HepG2 (cell line): Measurements from ENCODE around the gene ZNF513. TPM values are rescaled to one million over a fixed set of nuclear protein-coding genes. Genes with fewer than 3 reads are reported as not detected.

Source experiments
- ARHGAP35 ChIP-seq: sonication (generic); formaldehyde crosslinking; IDR thresholded peaks from 2 replicates; pipeline ENCODE4 v1.9.0; 2022; ENCODE audit warnings: mild to moderate bottlenecking, inconsistent platforms, moderate library complexity, missing genetic modification reagents, borderline replicate concordance
- ARID2 ChIP-seq: sonication (generic); formaldehyde crosslinking; IDR thresholded peaks from 2 replicates; pipeline ENCODE4 v1.8.1; 2022; ENCODE audit warnings: mild to moderate bottlenecking, missing genetic modification reagents, borderline replicate concordance
- ATAD3A ChIP-seq: sonication (generic); formaldehyde crosslinking; IDR thresholded peaks from 2 replicates; pipeline ENCODE4 v1.4.0; 2020; ENCODE audit warnings: missing genetic modification reagents
- ATF4 ChIP-seq, 2 experiments: fragments of 450-650 bp in 1 of 2; sonication (generic) in 1 of 2; formaldehyde crosslinking; IDR thresholded peaks; 2 replicates each; pipeline versions ENCODE4 v1.5.0 to v1.8.0; 2020 to 2022; ENCODE audit warnings: mild to moderate bottlenecking in 1 of 2, missing genetic modification reagents in 1 of 2
- ATF5 ChIP-seq: sonication (generic); formaldehyde crosslinking; IDR thresholded peaks from 2 replicates; pipeline ENCODE4 v1.4.0; 2020; ENCODE audit warnings: mild to moderate bottlenecking, low read depth, missing genetic modification reagents
- BCL3 ChIP-seq: sonication (generic); formaldehyde crosslinking; IDR thresholded peaks from 2 replicates; pipeline ENCODE4 v1.5.1; 2020; ENCODE audit warnings: mild to moderate bottlenecking, missing genetic modification reagents, moderate library complexity
- CBX2 ChIP-seq, 2 experiments: fragments of 200-600 bp in 1 of 2; sonication (generic); formaldehyde crosslinking in 1 of 2; IDR thresholded peaks; 2 replicates each; pipeline versions ENCODE4 v1.7.0 to v1.8.1; 2018 to 2022; ENCODE audit warnings: low read depth in 2 of 2, low read length in 1 of 2, mild to moderate bottlenecking in 1 of 2, missing genetic modification reagents in 1 of 2
- HNRNPK ChIP-seq: fragments of 200-400 bp; formaldehyde crosslinking; IDR thresholded peaks from 2 replicates; pipeline ENCODE4 v1.6.1; 2018; ENCODE audit warnings: low read length, low read depth, moderate library complexity, mild to moderate bottlenecking; ENCODE audit not compliant: poor library complexity, severe bottlenecking
- HNRNPL ChIP-seq: fragments of 200-400 bp; formaldehyde crosslinking; IDR thresholded peaks from 2 replicates; pipeline ENCODE4 v1.6.1; 2017; ENCODE audit warnings: mild to moderate bottlenecking, low read depth, low read length
- KMT2B ChIP-seq: IDR thresholded peaks from 2 replicates; pipeline ENCODE4 v1.6.1; 2016; ENCODE audit warnings: missing genetic modification reagents, missing compliant biosample characterization
- MBD4 ChIP-seq: IDR thresholded peaks from 2 replicates; pipeline ENCODE4 v1.6.1; 2012; ENCODE audit warnings: low read length, inconsistent platforms, borderline replicate concordance
- MED1 ChIP-seq: sonication (generic); formaldehyde crosslinking; IDR thresholded peaks from 2 replicates; pipeline ENCODE4 v1.4.0; 2020; ENCODE audit warnings: missing genetic modification reagents
- NCOA5 ChIP-seq: sonication (generic); formaldehyde crosslinking; IDR thresholded peaks from 2 replicates; pipeline ENCODE4 v1.4.0; 2020; ENCODE audit warnings: missing genetic modification reagents
- RAD21 ChIP-seq: fragments of 450-650 bp; formaldehyde crosslinking; IDR thresholded peaks from 2 replicates; pipeline ENCODE4 v1.5.0; 2020; ENCODE audit warnings: mild to moderate bottlenecking
- RFX1 ChIP-seq: fragments of 450-650 bp; IDR thresholded peaks from 2 replicates; pipeline ENCODE4 v1.6.1; 2017
- SETDB1 ChIP-seq: sonication (generic); formaldehyde crosslinking; IDR thresholded peaks from 2 replicates; pipeline ENCODE4 v1.5.1; 2020; ENCODE audit warnings: missing genetic modification reagents, mild to moderate bottlenecking, borderline replicate concordance
- SKIL ChIP-seq: sonication (generic); formaldehyde crosslinking; IDR thresholded peaks from 2 replicates; pipeline ENCODE4 v1.8.0; 2022; ENCODE audit warnings: missing genetic modification reagents, mild to moderate bottlenecking, moderate library complexity, borderline replicate concordance
- TEF ChIP-seq: sonication (generic); formaldehyde crosslinking; IDR thresholded peaks from 2 replicates; pipeline ENCODE4 v1.5.0; 2020; ENCODE audit warnings: missing genetic modification reagents
- ZNF20 ChIP-seq: sonication (generic); formaldehyde crosslinking; IDR thresholded peaks from 2 replicates; pipeline ENCODE4 v1.4.0; 2020; ENCODE audit warnings: mild to moderate bottlenecking, moderate library complexity, missing genetic modification reagents
- ZNF576 ChIP-seq: sonication (generic); formaldehyde crosslinking; IDR thresholded peaks from 2 replicates; pipeline ENCODE4 v1.4.0; 2020; ENCODE audit warnings: mild to moderate bottlenecking, missing genetic modification reagents
- ZNF75D ChIP-seq: sonication (generic); formaldehyde crosslinking; IDR thresholded peaks from 2 replicates; pipeline ENCODE4 v1.8.1; 2023; ENCODE audit warnings: missing genetic modification reagents, mild to moderate bottlenecking, borderline replicate concordance
- ZNF775 ChIP-seq: sonication (generic); formaldehyde crosslinking; IDR thresholded peaks from 2 replicates; pipeline ENCODE4 v1.4.0; 2020; ENCODE audit warnings: missing genetic modification reagents, mild to moderate bottlenecking, moderate library complexity, borderline replicate concordance
- polyA plus RNA-seq, 8 experiments: library from polyadenylated mRNA; depleted of rRNA in 3 of 8; stranded (reverse) in 7 of 8; unstranded in 1 of 8; fragments of >200 nt; fragmentation: Illumina TruSeq in 4 of 8; extraction: Trizol in 4 of 8; gene quantifications; 2 replicates each; pipeline versions ENCODE4 v1.2.1 to v1.2.3, GENCODE V29; 2011 to 2016; ENCODE audit warnings: low read depth in 4 of 8, missing spikeins in 1 of 8, mixed read lengths in 1 of 8; ENCODE audit not compliant: insufficient read depth in 1 of 8
- total RNA-seq, 5 experiments: library from RNA; depleted of rRNA; stranded (reverse); fragments of >200 nt; fragmentation: Illumina TruSeq; extraction: Trizol; gene quantifications; 2 replicates each; pipeline ENCODE4 v1.2.3, GENCODE V29; 2016; ENCODE audit warnings: low read depth in 1 of 5

ZNF513 gene
- total and polyA plus RNA-seq, 2 of the 13 experiments (the other 11 are each of a cell fraction or from before 2014, with no cell fraction given), result 4.9 to 6.3 TPM

GRCh38 chr2:27370026-27370815, 10.3 kb downstream of the ZNF513 start, which contains the start of the genes EIF2B4 and SNX17 (continued):
- TF ChIP-seq BCL3 (CRISPR knock-in tag) (peak; percentile 86), ATAD3A (CRISPR knock-in tag) (no peak; the same call in 1 of the 2 replicates), ATF4 (CRISPR knock-in tag; IDR thresholded peaks at IDR 0.05) (peak in 1 of 2 experiments; percentile 88; a peak in 2 of 4 replicates), ATF5 (CRISPR knock-in tag) (peak; percentile 77; the same call in 1 of the 2 replicates), ZNF576 (CRISPR knock-in tag) (no peak; the same call in none of the 2 replicates), HNRNPK (peak; percentile 17), MED1 (CRISPR knock-in tag) (peak; percentile 94), ARID2 (CRISPR knock-in tag) (peak; percentile 81), RFX1 (no peak), SETDB1 (CRISPR knock-in tag) (peak; percentile 16; the same call in 1 of the 2 replicates), RAD21 (peak; percentile 97), TEF (CRISPR knock-in tag) (peak; percentile 65), NCOA5 (no peak), ZNF75D (CRISPR knock-in tag) (no peak), ZNF775 (CRISPR knock-in tag) (peak; percentile 72; the same call in 1 of the 2 replicates), CBX2 (IDR thresholded peaks at IDR 0.05; ENCODE audit: low read depth, low read length) (no peak), CBX2 (CRISPR knock-in tag; IDR thresholded peaks at IDR 0.05; ENCODE audit: low read depth) (peak; percentile 99), KMT2B (peak; percentile 92), MBD4 (no peak), ZNF20 (peak; percentile 52; the same call in 1 of the 2 replicates), ARHGAP35 (CRISPR knock-in tag) (peak; percentile 90), SKIL (peak; percentile 35; the same call in 1 of the 2 replicates), HNRNPL (peak; percentile 65; the same call in 1 of the 2 replicates)
